B cell (primary cell): ENCODE results near the gene CREB3. TPM values are rescaled to one million over a fixed set of nuclear protein-coding genes. Genes with fewer than 3 reads are reported as not detected.

Source experiments
- ATAC-seq: fragments of 200-7000 bp; cut with Tn5 transposase; one replicate; pipeline ENCODE4 v1.10.0; 2021; ENCODE audit warnings: low read depth, mild to moderate bottlenecking, moderate number of reproducible peaks, moderate library complexity
- CTCF ChIA-PET: fragments of 350-600 bp; sonication (Branson Sonifier 250); formaldehyde crosslinking; loops from one replicate; lab custom pipeline; 2021; ENCODE audit warnings: antibody characterized with exemption, inconsistent platforms; lab: Charles Lee
- POLR2A ChIA-PET: fragments of 350-600 bp; sonication (Branson Sonifier 250); formaldehyde crosslinking; loops from one replicate; lab custom pipeline; 2021; ENCODE audit warnings: antibody characterized with exemption; lab: Charles Lee
- DNase-seq: peaks from one replicate; pipeline ENCODE4 v3.0.0; 2013
- H2AFZ ChIP-seq: 2 replicates; pipeline ENCODE4 v1.6.1; 2012; ENCODE audit warnings: mild to moderate bottlenecking, low read depth, low read length; ENCODE audit not compliant: insufficient read depth, poor library complexity, severe bottlenecking
- H3K27ac ChIP-seq, 2 donors: 1 replicate in 1 of 2; 2 replicates in 1 of 2; pipeline ENCODE4 v1.5.1; 2012 to 2013; ENCODE audit warnings: low read length in 2 of 2, mild to moderate bottlenecking in 2 of 2, moderate library complexity in 1 of 2
- H3K27me3 ChIP-seq, 4 experiments: fragments of 200-600 bp in 1 of 4; sonication (generic) in 1 of 4; replicated peaks in 1 of 4; 1 replicate in 2 of 4; 2 replicates in 2 of 4; pipeline versions ENCODE4 v1.6.1 to v1.7.0; 2013 to 2016; ENCODE audit warnings: low read length in 3 of 4, mild to moderate bottlenecking in 2 of 4, mixed read lengths in 1 of 4, moderate library complexity in 1 of 4; ENCODE audit not compliant: insufficient read depth in 4 of 4, control insufficient read depth in 3 of 4; ENCODE audit errors: control extremely low read depth in 1 of 4
- H3K36me3 ChIP-seq, 2 experiments: replicated peaks in 1 of 2; 1 replicate in 1 of 2; 2 replicates in 1 of 2; pipeline versions ENCODE4 v1.6.1 to v1.7.1; 2013; ENCODE audit warnings: low read length in 1 of 2; ENCODE audit not compliant: insufficient read depth in 2 of 2, control insufficient read depth in 1 of 2; ENCODE audit errors: control extremely low read depth in 1 of 2, extremely low read depth in 1 of 2
- H3K4me1 ChIP-seq, 2 donors: fragments of 200-600 bp in 1 of 2; sonication (generic) in 1 of 2; 1 replicate in 1 of 2; 2 replicates in 1 of 2; pipeline versions ENCODE4 v1.5.1 to v1.6.1; 2013 to 2017; ENCODE audit warnings: low read length in 2 of 2; ENCODE audit not compliant: control insufficient read depth in 2 of 2, insufficient read depth in 2 of 2
- H3K4me2 ChIP-seq: replicated peaks from 2 replicates; pipeline ENCODE3; 2012; ENCODE audit warnings: mild to moderate bottlenecking, low read depth, low read length; ENCODE audit not compliant: poor library complexity, severe bottlenecking
- H3K4me3 ChIP-seq, 5 experiments: fragments of 200-600 bp in 1 of 5; sonication (generic) in 1 of 5; 1 replicate in 3 of 5; 2 replicates in 2 of 5; pipeline versions ENCODE4 v1.5.1 to v1.7.0; 2011 to 2016; ENCODE audit warnings: low read length in 4 of 5, mild to moderate bottlenecking in 4 of 5, low read depth in 2 of 5, control low read depth in 1 of 5, moderate library complexity in 1 of 5; ENCODE audit not compliant: insufficient read depth in 1 of 5; ENCODE audit errors: control extremely low read depth in 1 of 5, extremely low read depth in 1 of 5
- H3K79me2 ChIP-seq: fragments of 200-600 bp; sonication (generic); one replicate; pipeline ENCODE4 v1.6.0; 2016; ENCODE audit warnings: low read length; ENCODE audit not compliant: control insufficient read depth, insufficient read depth
- H3K9ac ChIP-seq: fragments of 200-600 bp; sonication (generic); 2 replicates; pipeline ENCODE4 v1.6.1; 2017; ENCODE audit warnings: mild to moderate bottlenecking, low read length, moderate library complexity
- H3K9me3 ChIP-seq, 3 donors: one replicate each; pipeline versions ENCODE4 v1.6.1 to v1.7.1; 2013; ENCODE audit warnings: low read length in 2 of 3; ENCODE audit not compliant: control insufficient read depth in 2 of 3, insufficient read depth in 1 of 3; ENCODE audit errors: control extremely low read depth in 1 of 3
- H4K20me1 ChIP-seq: 2 replicates; pipeline ENCODE4 v1.6.0; 2012; ENCODE audit warnings: mild to moderate bottlenecking, low read length; ENCODE audit not compliant: insufficient read depth, control insufficient read depth, poor library complexity, severe bottlenecking
- H3K27ac Mint-ChIP-seq: one replicate; pipeline ENCODE4 v1.8.0; 2021; ENCODE audit warnings: mixed read lengths
- H3K27me3 Mint-ChIP-seq: one replicate; pipeline ENCODE4 v1.8.0; 2021; ENCODE audit warnings: mixed read lengths
- H3K4me1 Mint-ChIP-seq: one replicate; pipeline ENCODE4 v1.8.0; 2021; ENCODE audit warnings: mixed read lengths
- H3K4me3 Mint-ChIP-seq: one replicate; pipeline ENCODE4 v1.8.0; 2021; ENCODE audit warnings: mixed read lengths
- H3K9me3 Mint-ChIP-seq: one replicate; pipeline ENCODE4 v1.8.0; 2022; ENCODE audit warnings: mixed read lengths; ENCODE audit not compliant: insufficient read depth
- EZH2 ChIP-seq: IDR thresholded peaks from 2 replicates; pipeline ENCODE4 v1.6.1; 2012; ENCODE audit warnings: borderline replicate concordance, low read depth, mild to moderate bottlenecking, moderate library complexity, low read length; ENCODE audit not compliant: insufficient read depth, poor library complexity, severe bottlenecking
- WGBS: methylation state at CpG from one replicate; pipeline ENCODE4 v1.1.5; 2013; ENCODE audit warnings: missing lambda C conversion rate; ENCODE audit not compliant: insufficient coverage; 5-methylcytosine and 5-hydroxymethylcytosine counted together
- intact Hi-C: fragments of 100-400 bp; cut with micrococcal nuclease; formaldehyde crosslinking; loops from one replicate; pipeline ENCODE4 v1.10.0; 2022
- polyA plus RNA-seq: library from polyadenylated mRNA; depleted of rRNA; stranded (reverse); fragments of >200 nt; gene quantifications from 2 replicates; pipeline ENCODE4 v1.2.3, GENCODE V29; 2012
- total RNA-seq, 2 donors: library from RNA; stranded (reverse); fragments of 120-200 nt in 1 of 2; gene quantifications; 1 replicate in 1 of 2; 2 replicates in 1 of 2; pipeline versions ENCODE4 v1.2.3 to v1.2.4, GENCODE V29; 2013 to 2022
- TF ChIP-seq, protein P1 (sequence below): fragments of 200-600 bp; IDR thresholded peaks from one replicate; pipeline ENCODE4 v1.8.0; 2022; ENCODE audit warnings: antibody characterized with exemption, mild to moderate bottlenecking

The CREB3 gene
- total and polyA plus RNA-seq, 2 donors (not counting 1 experiment from before 2014, with no cell fraction given) = 12.3 to 20.7 TPM

DNA sequence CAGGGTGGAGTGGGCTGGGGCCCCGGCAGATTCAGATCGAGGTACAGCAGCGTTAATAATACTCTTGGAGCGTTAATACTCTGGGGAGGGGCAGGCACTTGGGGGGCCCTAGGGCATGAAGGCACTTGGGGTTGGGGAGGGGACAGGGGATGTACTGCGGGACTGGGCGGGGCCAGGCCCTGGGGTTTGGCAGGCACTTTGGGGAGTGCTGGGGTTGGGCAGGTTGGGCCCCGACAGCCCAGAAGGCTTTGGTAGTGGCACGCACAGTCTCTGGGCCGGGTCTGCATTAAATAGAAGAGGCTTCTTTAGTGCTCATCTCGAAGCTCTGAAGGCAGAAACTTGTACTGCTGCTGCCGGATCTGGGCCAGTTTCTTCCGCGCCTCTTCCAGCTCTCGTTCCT is 35.0 kb upstream of the CREB3 start:
- Mint-ChIP-seq H3K27me3 (no peaks in the 10 kb centered on the region), H3K4me1 (peaks cover 8% of the 10 kb centered on the region), H3K9me3 (no peaks in the 10 kb centered on the region), H3K4me3 (no peak overlapping the region), H3K27ac (no peak overlapping the region)
- intact Hi-C loops = loop anchor here (2.0 kb wide), 1 partner anchor 35 kb away; the partner anchor contains the start of genes CREB3 and TLN1
- no peak overlapping the region for H3K27ac ChIP-seq
- H3K27me3 ChIP-seq = no peaks in the 10 kb centered on the region
- H3K79me2 ChIP-seq = no peaks in the 10 kb centered on the region
- 97% methylated on average over 14 of the region's 14 CpGs for WGBS
- peaks cover 0 to 7% of the 10 kb centered on the region in 2 donors for H3K4me1 ChIP-seq
- CTCF ChIA-PET = interaction anchor here (1.1 to 10.0 kb wide), 17 partner anchors 12 to 185 kb away, joined by 3 to 195 read pairs (median 14); partner anchors contain the start of genes ARHGEF39, CCDC107, CD72 and CREB3
- peaks cover 1 to 65% of the 10 kb centered on the region in 2 experiments for H3K36me3 ChIP-seq
- no peak for TF ChIP-seq EZH2
- TF ChIP-seq, protein P1, sequence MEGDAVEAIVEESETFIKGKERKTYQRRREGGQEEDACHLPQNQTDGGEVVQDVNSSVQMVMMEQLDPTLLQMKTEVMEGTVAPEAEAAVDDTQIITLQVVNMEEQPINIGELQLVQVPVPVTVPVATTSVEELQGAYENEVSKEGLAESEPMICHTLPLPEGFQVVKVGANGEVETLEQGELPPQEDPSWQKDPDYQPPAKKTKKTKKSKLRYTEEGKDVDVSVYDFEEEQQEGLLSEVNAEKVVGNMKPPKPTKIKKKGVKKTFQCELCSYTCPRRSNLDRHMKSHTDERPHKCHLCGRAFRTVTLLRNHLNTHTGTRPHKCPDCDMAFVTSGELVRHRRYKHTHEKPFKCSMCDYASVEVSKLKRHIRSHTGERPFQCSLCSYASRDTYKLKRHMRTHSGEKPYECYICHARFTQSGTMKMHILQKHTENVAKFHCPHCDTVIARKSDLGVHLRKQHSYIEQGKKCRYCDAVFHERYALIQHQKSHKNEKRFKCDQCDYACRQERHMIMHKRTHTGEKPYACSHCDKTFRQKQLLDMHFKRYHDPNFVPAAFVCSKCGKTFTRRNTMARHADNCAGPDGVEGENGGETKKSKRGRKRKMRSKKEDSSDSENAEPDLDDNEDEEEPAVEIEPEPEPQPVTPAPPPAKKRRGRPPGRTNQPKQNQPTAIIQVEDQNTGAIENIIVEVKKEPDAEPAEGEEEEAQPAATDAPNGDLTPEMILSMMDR = no peak
- ATAC-seq = no peak
- no peak overlapping the region for H2AFZ ChIP-seq
- no peaks in the 10 kb centered on the region for H3K9me3 ChIP-seq
- no peak overlapping the region for H3K4me2 ChIP-seq
- DNase-seq = no peak
- peaks cover 7% of the 10 kb centered on the region for H4K20me1 ChIP-seq
- H3K4me3 ChIP-seq = no peak overlapping the region
- POLR2A ChIA-PET = interaction anchor here (0.7 to 2.4 kb wide), 2 partner anchors 50 to 77 kb away, joined by 5 to 9 read pairs; no protein-coding TSS in a partner anchor
- no peak overlapping the region for H3K9ac ChIP-seq

DNA sequence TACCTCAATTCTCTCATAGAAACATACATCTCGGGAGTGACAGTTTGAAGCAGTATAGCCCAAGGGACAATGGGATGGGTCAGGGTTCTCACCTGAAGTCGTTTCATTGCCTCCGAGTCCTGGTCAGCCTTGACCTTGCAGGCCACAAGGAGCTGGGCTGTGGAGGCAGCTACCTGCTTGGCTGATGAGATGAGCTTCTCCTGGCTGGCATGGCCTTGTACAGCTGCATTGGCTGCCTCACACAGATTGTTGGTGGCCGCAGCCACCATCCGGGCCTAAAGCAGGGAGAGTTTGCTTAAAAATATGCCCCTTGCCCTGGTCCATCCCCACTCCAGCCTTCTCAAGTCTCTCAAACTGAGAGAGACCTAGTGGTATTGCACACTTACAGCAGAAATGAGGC is 34.2 kb upstream of the CREB3 start:
- Histone ChIP-seq H4K20me1 (peaks cover 7% of the 10 kb centered on the region), H3K27me3 (no peaks in the 10 kb centered on the region), H3K79me2 (no peaks in the 10 kb centered on the region), H3K4me3 (no peak overlapping the region), H3K36me3 (peaks cover 1 to 72% of the 10 kb centered on the region in 2 experiments), H3K9ac (no peak overlapping the region), H3K4me1 (peaks cover 0 to 7% of the 10 kb centered on the region in 2 donors), H3K4me2 (no peak overlapping the region), H3K27ac (no peak overlapping the region), H2AFZ (no peak overlapping the region), H3K9me3 (no peaks in the 10 kb centered on the region)
- Mint-ChIP-seq H3K4me1 (peaks cover 8% of the 10 kb centered on the region), H3K27me3 (no peaks in the 10 kb centered on the region), H3K4me3 (no peak overlapping the region), H3K9me3 (no peaks in the 10 kb centered on the region), H3K27ac (no peak overlapping the region)
- intact Hi-C loops = no loop called here
- CTCF ChIA-PET = interaction anchor here (0.7 to 10.0 kb wide), 10 partner anchors 13 to 184 kb away, joined by 3 to 195 read pairs (median 50); partner anchors contain the start of genes ARHGEF39, CCDC107, CREB3 and RMRP
- 98% methylated on average over 5 of the region's 5 CpGs for WGBS
- POLR2A ChIA-PET = interaction anchor here (1.0 kb wide), 1 partner anchor 40 kb away, joined by 4 read pairs; the partner anchor contains the start of genes CCDC107 and RMRP
- DNase-seq (no peak), ATAC-seq (no peak)
- no peak for TF ChIP-seq EZH2
- TF ChIP-seq, protein P1 = no peak
